IMR-90 (cell line): ENCODE results near the gene FN1. TPM values are rescaled to one million over a fixed set of nuclear protein-coding genes. Genes with fewer than 3 reads are reported as not detected.

Experiments used
- ATAC-seq: fragments of 200-7000 bp; cut with Tn5 transposase; 2 replicates; pipeline ENCODE4 v1.9.1; 2020; ENCODE audit warnings: low read depth, mild to moderate bottlenecking, moderate library complexity
- BruUV-seq: library from RNA; stranded (reverse); fragments of 400-500 nt; replicated peaks from 2 replicates; lab custom pipeline; 2021; lab: Mats Ljungman, UMichigan
- CTCF ChIA-PET: fragments of 300-600 bp; formaldehyde crosslinking; extraction: SDS; loops from one replicate; lab custom pipeline; 2021; ENCODE audit warnings: antibody characterized with exemption; lab: Yijun Ruan, JAX
- POLR2A ChIA-PET: fragments of 300-600 bp; sonication (Branson Sonifier 250); formaldehyde crosslinking; loops from one replicate; lab custom pipeline; 2022; ENCODE audit warnings: antibody characterized with exemption; ENCODE audit not compliant: unreplicated experiment; lab: Charles Lee
- DNase-seq: peaks from one replicate; pipeline ENCODE4 v3.0.0; 2013
- H2AFZ ChIP-seq: replicated peaks from 2 replicates; pipeline ENCODE3; 2013; ENCODE audit warnings: low read length, mild to moderate bottlenecking; ENCODE audit not compliant: poor library complexity
- H2AK5ac ChIP-seq: 2 replicates; pipeline ENCODE4 v1.6.1; 2013; ENCODE audit warnings: low read depth, low read length, inconsistent platforms
- H2AK9ac ChIP-seq: replicated peaks from 2 replicates; pipeline ENCODE3; 2013; ENCODE audit warnings: mild to moderate bottlenecking, low read depth, low read length, moderate library complexity; ENCODE audit not compliant: poor library complexity
- H2BK120ac ChIP-seq: 2 replicates; pipeline ENCODE4 v1.6.1; 2013; ENCODE audit warnings: low read depth, low read length, inconsistent platforms
- H2BK15ac ChIP-seq: 3 replicates; pipeline ENCODE4 v1.6.1; 2013; ENCODE audit warnings: low read depth, low read length, inconsistent platforms
- H2BK20ac ChIP-seq: 2 replicates; pipeline ENCODE4 v1.6.1; 2013; ENCODE audit warnings: low read depth, mild to moderate bottlenecking, inconsistent platforms, low read length, moderate library complexity
- H2BK5ac ChIP-seq: 2 replicates; pipeline ENCODE4 v1.6.1; 2013; ENCODE audit warnings: mild to moderate bottlenecking, low read depth, low read length, inconsistent platforms; ENCODE audit not compliant: poor library complexity, severe bottlenecking
- H3K14ac ChIP-seq: replicated peaks from 2 replicates; pipeline ENCODE4 v1.6.1; 2013; ENCODE audit warnings: low read depth, low read length, inconsistent platforms
- H3K18ac ChIP-seq: 2 replicates; pipeline ENCODE4 v1.6.1; 2013; ENCODE audit warnings: low read depth, low read length, control low read depth
- H3K23ac ChIP-seq: 2 replicates; pipeline ENCODE4 v1.6.1; 2013; ENCODE audit warnings: low read depth, low read length, inconsistent platforms
- H3K27ac ChIP-seq: 2 replicates; pipeline ENCODE4 v1.5.1; 2013; ENCODE audit warnings: mild to moderate bottlenecking, control low read depth, low read length; ENCODE audit not compliant: insufficient read depth
- H3K27me3 ChIP-seq: 2 replicates; pipeline ENCODE4 v1.6.1; 2013; ENCODE audit warnings: low read length; ENCODE audit not compliant: control insufficient read depth, insufficient read depth
- H3K36me3 ChIP-seq: 2 replicates; pipeline ENCODE4 v1.6.1; 2013; ENCODE audit warnings: low read length, mixed read lengths; ENCODE audit not compliant: control insufficient read depth, insufficient read depth
- H3K4ac ChIP-seq: 2 replicates; pipeline ENCODE4 v1.6.1; 2013; ENCODE audit warnings: low read depth, low read length, inconsistent platforms
- H3K4me1 ChIP-seq: 2 replicates; pipeline ENCODE4 v1.6.1; 2013; ENCODE audit warnings: low read length, mixed read lengths; ENCODE audit not compliant: control insufficient read depth, insufficient read depth
- H3K4me2 ChIP-seq: 2 replicates; pipeline ENCODE4 v1.6.1; 2013; ENCODE audit warnings: low read depth, mild to moderate bottlenecking, control low read depth, low read length, moderate library complexity
- H3K4me3 ChIP-seq: 2 replicates; pipeline ENCODE4 v1.5.1; 2013; ENCODE audit warnings: low read depth, mild to moderate bottlenecking, control low read depth, low read length, moderate library complexity; ENCODE audit not compliant: insufficient read depth
- H3K56ac ChIP-seq: 2 replicates; pipeline ENCODE4 v1.6.1; 2013; ENCODE audit warnings: low read length, inconsistent platforms; ENCODE audit not compliant: insufficient read depth; ENCODE audit errors: extremely low read depth
- H3K79me1 ChIP-seq, 2 experiments: 2 replicates each; pipeline ENCODE4 v1.6.1; 2013; ENCODE audit warnings: low read length in 2 of 2, inconsistent platforms in 1 of 2, low read depth in 1 of 2
- H3K9ac ChIP-seq: 2 replicates; pipeline ENCODE4 v1.6.1; 2013; ENCODE audit warnings: low read depth, low read length, control low read depth
- H3K9me1 ChIP-seq: 2 replicates; pipeline ENCODE4 v1.6.1; 2013; ENCODE audit warnings: low read length, inconsistent platforms; ENCODE audit not compliant: insufficient read depth
- H3K9me3 ChIP-seq: 2 replicates; pipeline ENCODE4 v1.6.1; 2013; ENCODE audit warnings: low read length; ENCODE audit not compliant: control insufficient read depth, insufficient read depth
- H4K20me1 ChIP-seq: 2 replicates; pipeline ENCODE4 v1.6.1; 2013; ENCODE audit warnings: low read length, inconsistent platforms; ENCODE audit not compliant: insufficient read depth
- H4K5ac ChIP-seq: 2 replicates; pipeline ENCODE4 v1.6.1; 2013; ENCODE audit warnings: mild to moderate bottlenecking, low read depth, low read length, control low read depth
- H4K8ac ChIP-seq, 2 experiments: 2 replicates each; pipeline ENCODE4 v1.6.1; 2013; ENCODE audit warnings: low read depth in 2 of 2, low read length in 2 of 2, control low read depth in 1 of 2, inconsistent platforms in 1 of 2
- H4K91ac ChIP-seq: 2 replicates; pipeline ENCODE4 v1.6.1; 2013; ENCODE audit warnings: low read depth, low read length, inconsistent platforms; ENCODE audit not compliant: insufficient read depth
- BHLHE40 ChIP-seq: fragments of 150-350 bp; IDR thresholded peaks from 2 replicates; pipeline ENCODE4 v1.6.1; 2016; ENCODE audit warnings: mild to moderate bottlenecking, low read depth, low read length
- CEBPB ChIP-seq: IDR thresholded peaks from 2 replicates; pipeline ENCODE4 v1.6.1; 2012; ENCODE audit warnings: low read depth, low read length, improper control_type of control experiment
- CHD1 ChIP-seq: IDR thresholded peaks from 2 replicates; pipeline ENCODE4 v1.6.1; 2012; ENCODE audit warnings: low read depth, low read length, improper control_type of control experiment
- FOS ChIP-seq: fragments of 150-350 bp; IDR thresholded peaks from 2 replicates; pipeline ENCODE4 v1.6.1; 2016; ENCODE audit warnings: low read depth, low read length
- MAFK ChIP-seq: IDR thresholded peaks from 2 replicates; pipeline ENCODE4 v1.6.1; 2012; ENCODE audit warnings: low read depth, low read length, improper control_type of control experiment
- MAZ ChIP-seq: IDR thresholded peaks from 2 replicates; pipeline ENCODE4 v1.6.1; 2012; ENCODE audit warnings: low read depth, mild to moderate bottlenecking, low read length, improper control_type of control experiment, moderate library complexity, borderline replicate concordance
- MXI1 ChIP-seq: IDR thresholded peaks from 2 replicates; pipeline ENCODE4 v1.6.1; 2012; ENCODE audit warnings: low read depth, mild to moderate bottlenecking, low read length, moderate library complexity, borderline replicate concordance
- NFE2L2 ChIP-seq: fragments of 150-350 bp; IDR thresholded peaks from 2 replicates; pipeline ENCODE4 v1.6.1; 2016; ENCODE audit warnings: low read depth, mild to moderate bottlenecking, low read length
- POLR2A ChIP-seq: IDR thresholded peaks from 2 replicates; pipeline ENCODE4 v1.6.1; 2012; ENCODE audit warnings: mild to moderate bottlenecking, low read depth, low read length
- RAD21 ChIP-seq: IDR thresholded peaks from 2 replicates; pipeline ENCODE4 v1.6.1; 2012; ENCODE audit warnings: low read length, improper control_type of control experiment
- RCOR1 ChIP-seq: IDR thresholded peaks from 2 replicates; pipeline ENCODE4 v1.6.1; 2012; ENCODE audit warnings: mild to moderate bottlenecking, low read length, improper control_type of control experiment; ENCODE audit not compliant: insufficient replicate concordance
- RFX5 ChIP-seq: IDR thresholded peaks from 2 replicates; pipeline ENCODE4 v1.8.0; 2012; ENCODE audit warnings: low read depth, mild to moderate bottlenecking, low read length, moderate library complexity
- SMC3 ChIP-seq: fragments of 150-350 bp; IDR thresholded peaks from 2 replicates; pipeline ENCODE4 v1.6.1; 2016; ENCODE audit warnings: low read depth, mild to moderate bottlenecking, antibody characterized with exemption, low read length, moderate library complexity
- USF2 ChIP-seq: fragments of 150-350 bp; IDR thresholded peaks from 2 replicates; pipeline ENCODE4 v1.6.1; 2017; ENCODE audit warnings: mild to moderate bottlenecking, antibody characterized with exemption, low read length, low read depth
- WGBS, 2 experiments: methylation state at CpG; one replicate each; pipeline versions ENCODE4 v1.1.5 to v1.1.7; 2013; ENCODE audit warnings: missing lambda C conversion rate in 2 of 2; ENCODE audit not compliant: insufficient read length in 1 of 2; ENCODE audit errors: extremely low coverage in 2 of 2; 5-methylcytosine and 5-hydroxymethylcytosine counted together
- dilution Hi-C: fragments of 300-500 bp; cut with HindIII; formaldehyde crosslinking; loops from one replicate; pipeline ENCODE4 v1.14.3; 2018; ENCODE audit warnings: low sequenced_read_pairs; ENCODE audit not compliant: unreplicated experiment
- in situ Hi-C: fragments of 300-500 bp; cut with MboI; formaldehyde crosslinking; loops from 3 replicates; pipeline ENCODE4 v1.14.3; 2019; ENCODE audit warnings: low sequenced_read_pairs, inconsistent platforms, mixed read lengths
- intact Hi-C: fragments of 100-400 bp; cut with micrococcal nuclease; formaldehyde crosslinking; loops from 2 replicates; pipeline ENCODE4 v1.10.0; 2022
- polyA plus RNA-seq, 3 experiments: library from polyadenylated mRNA; depleted of rRNA; stranded (reverse); fragments of >200 nt; gene quantifications; 2 replicates each; pipeline ENCODE4 v1.2.3, GENCODE V29; 2012; ENCODE audit warnings: low replicate concordance in 1 of 3
- total RNA-seq: library from RNA; depleted of rRNA; stranded (reverse); fragments of >200 nt; gene quantifications from 2 replicates; pipeline ENCODE4 v1.2.3, GENCODE V29; 2012
- TF ChIP-seq, protein P1 (sequence below): fragments of 150-350 bp; IDR thresholded peaks from 2 replicates; pipeline ENCODE4 v1.6.1; 2016; ENCODE audit warnings: low read depth, mild to moderate bottlenecking, low read length, moderate library complexity, borderline replicate concordance
- TF ChIP-seq, protein P2 (sequence below): conservative IDR thresholded peaks from 2 replicates; pipeline ENCODE4 v1.5.1; 2012; ENCODE audit warnings: mild to moderate bottlenecking, low read depth, low read length, improper control_type of control experiment

Gene FN1
- total and polyA plus RNA-seq, 2 of the 4 experiments (the other 2 are of a cell fraction): 8,243 to 13,004 TPM

DNA sequence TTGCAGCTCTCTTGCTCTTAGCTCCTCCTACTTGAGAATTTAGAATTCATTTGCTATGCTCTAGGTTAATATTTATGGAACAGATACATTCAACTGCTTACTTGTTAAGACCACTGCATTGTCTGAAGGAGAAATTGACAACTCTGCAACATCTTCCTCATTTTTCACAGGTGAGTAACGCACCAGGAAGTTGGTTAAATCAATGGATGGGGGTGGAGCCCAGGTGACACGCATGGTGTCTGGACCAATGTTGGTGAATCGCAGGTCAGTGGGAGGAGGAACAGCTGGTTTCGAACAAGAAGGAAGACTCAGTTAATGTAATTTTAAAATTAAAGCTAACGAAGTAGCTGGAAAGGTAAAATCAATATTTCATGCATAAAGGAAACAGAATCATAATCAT is 44.3 kb downstream of the FN1 start:
- no peak overlapping the region for H3K4me3 ChIP-seq
- DNase-seq (no peak), ATAC-seq (no peak)
- H3K27me3 ChIP-seq: no peaks in the 10 kb centered on the region
- intact Hi-C loops: no loop called here
- ChIA-PET POLR2A (no interaction called here), CTCF (interaction anchor here (1.0 kb wide), 1 partner anchor 45 kb away, joined by 3 read pairs; no protein-coding TSS in a partner anchor)
- no peak for TF ChIP-seq MAFK
- no peak for TF ChIP-seq MXI1
- no peak for TF ChIP-seq CHD1
- TF ChIP-seq USF2: no peak
- no peak for TF ChIP-seq NFE2L2
- no peak for TF ChIP-seq RCOR1
- TF ChIP-seq MAZ: no peak
- no peak; the same call in 1 of the 2 replicates for TF ChIP-seq POLR2A
- TF ChIP-seq, protein P1, sequence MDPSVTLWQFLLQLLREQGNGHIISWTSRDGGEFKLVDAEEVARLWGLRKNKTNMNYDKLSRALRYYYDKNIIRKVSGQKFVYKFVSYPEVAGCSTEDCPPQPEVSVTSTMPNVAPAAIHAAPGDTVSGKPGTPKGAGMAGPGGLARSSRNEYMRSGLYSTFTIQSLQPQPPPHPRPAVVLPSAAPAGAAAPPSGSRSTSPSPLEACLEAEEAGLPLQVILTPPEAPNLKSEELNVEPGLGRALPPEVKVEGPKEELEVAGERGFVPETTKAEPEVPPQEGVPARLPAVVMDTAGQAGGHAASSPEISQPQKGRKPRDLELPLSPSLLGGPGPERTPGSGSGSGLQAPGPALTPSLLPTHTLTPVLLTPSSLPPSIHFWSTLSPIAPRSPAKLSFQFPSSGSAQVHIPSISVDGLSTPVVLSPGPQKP: no peak
- no peak for TF ChIP-seq BHLHE40
- TF ChIP-seq CEBPB: no peak
- no peak for TF ChIP-seq SMC3
- no peak for TF ChIP-seq RAD21
- TF ChIP-seq, protein P2, sequence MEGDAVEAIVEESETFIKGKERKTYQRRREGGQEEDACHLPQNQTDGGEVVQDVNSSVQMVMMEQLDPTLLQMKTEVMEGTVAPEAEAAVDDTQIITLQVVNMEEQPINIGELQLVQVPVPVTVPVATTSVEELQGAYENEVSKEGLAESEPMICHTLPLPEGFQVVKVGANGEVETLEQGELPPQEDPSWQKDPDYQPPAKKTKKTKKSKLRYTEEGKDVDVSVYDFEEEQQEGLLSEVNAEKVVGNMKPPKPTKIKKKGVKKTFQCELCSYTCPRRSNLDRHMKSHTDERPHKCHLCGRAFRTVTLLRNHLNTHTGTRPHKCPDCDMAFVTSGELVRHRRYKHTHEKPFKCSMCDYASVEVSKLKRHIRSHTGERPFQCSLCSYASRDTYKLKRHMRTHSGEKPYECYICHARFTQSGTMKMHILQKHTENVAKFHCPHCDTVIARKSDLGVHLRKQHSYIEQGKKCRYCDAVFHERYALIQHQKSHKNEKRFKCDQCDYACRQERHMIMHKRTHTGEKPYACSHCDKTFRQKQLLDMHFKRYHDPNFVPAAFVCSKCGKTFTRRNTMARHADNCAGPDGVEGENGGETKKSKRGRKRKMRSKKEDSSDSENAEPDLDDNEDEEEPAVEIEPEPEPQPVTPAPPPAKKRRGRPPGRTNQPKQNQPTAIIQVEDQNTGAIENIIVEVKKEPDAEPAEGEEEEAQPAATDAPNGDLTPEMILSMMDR: no peak
- no peak for TF ChIP-seq RFX5
- no peak for TF ChIP-seq FOS
- H2AFZ ChIP-seq: no peak overlapping the region
- H3K36me3 ChIP-seq: peaks cover 70% of the 10 kb centered on the region
- H3K27ac ChIP-seq: no peak overlapping the region
- H3K18ac ChIP-seq: no peak overlapping the region
- no CpG with 5 or more reads among the region's 5 CpGs for WGBS, 2 experiments
- no peak overlapping the region for H3K9ac ChIP-seq
- H3K9me1 ChIP-seq: no peaks in the 10 kb centered on the region
- H2AK9ac ChIP-seq: no peak overlapping the region
- H3K23ac ChIP-seq: no peak overlapping the region
- no peak overlapping the region for H3K56ac ChIP-seq
- H2BK15ac ChIP-seq: no peak overlapping the region
- H2BK120ac ChIP-seq: no peak overlapping the region
- H3K9me3 ChIP-seq: no peaks in the 10 kb centered on the region
- H3K4me2 ChIP-seq: no peak overlapping the region
- no peak overlapping the region for H4K91ac ChIP-seq
- in situ Hi-C loops: no loop called here
- H3K4me1 ChIP-seq: 0 out of 2 replicates have a peak, but pooled peaks cover 2% of the 10 kb centered on the region
- peak overlapping the region in 1 of 2 experiments; percentile 8; a peak in 1 of 4 replicates for H4K8ac ChIP-seq
- H3K79me1 ChIP-seq: peaks cover 47 to 61% of the 10 kb centered on the region in 2 experiments
- BruUV-seq: no TSS peak
- no peak overlapping the region for H3K4ac ChIP-seq
- H2BK20ac ChIP-seq: no peak overlapping the region
- H4K5ac ChIP-seq: no peak overlapping the region
- H2AK5ac ChIP-seq: no peak overlapping the region
- peaks cover 10% of the 10 kb centered on the region; the same call in 1 of the 2 replicates for H4K20me1 ChIP-seq
- H3K14ac ChIP-seq: no peak overlapping the region
- dilution Hi-C loops: no loop called here
- peak overlapping the region; percentile 49 for H2BK5ac ChIP-seq
